GM12878 (cell line): Measurements from ENCODE around the gene PTMA. TPM values are rescaled to one million over a fixed set of nuclear protein-coding genes. Genes with fewer than 3 reads are reported as not detected.

Experiments used
- ATAC-seq: fragments of 200-7000 bp; cut with Tn5 transposase; 3 replicates; pipeline ENCODE4 v1.9.1; 2020; ENCODE audit warnings: mild to moderate bottlenecking, moderate library complexity
- BruUV-seq: library from RNA; stranded (reverse); fragments of 400-500 nt; replicated peaks from 2 replicates; lab custom pipeline; 2021; lab: Mats Ljungman, UMichigan
- CTCF ChIA-PET: fragments of 300-600 bp; sonication (Branson Sonifier 250); formaldehyde crosslinking; extraction: SDS; loops from one replicate; lab custom pipeline; 2021; ENCODE audit warnings: inconsistent platforms; lab: Yijun Ruan, JAX
- POLR2A ChIA-PET: fragments of 350-600 bp; formaldehyde crosslinking; extraction: SDS; loops from one replicate; lab custom pipeline; 2021; ENCODE audit warnings: inconsistent platforms; lab: Charles Lee
- RAD21 ChIA-PET: fragments of 300-600 bp; sonication (Branson Sonifier 250); formaldehyde crosslinking; loops from one replicate; lab custom pipeline; 2023; ENCODE audit warnings: antibody characterized with exemption; ENCODE audit not compliant: unreplicated experiment; lab: Charles Lee
- SMC1A ChIA-PET: fragments of 300-600 bp; sonication (Branson Sonifier 250); formaldehyde crosslinking; loops from one replicate; lab custom pipeline; 2023; ENCODE audit not compliant: unreplicated experiment, uncharacterized antibody; lab: Charles Lee
- DNase-seq: peaks from one replicate; pipeline ENCODE4 v3.0.0-alpha.2; 2011; ENCODE audit warnings: low read depth, low spot score
- FAIRE-seq: peaks from 3 replicates; lab custom pipeline; 2011; peaks lifted over from hg19 to GRCh38; lab: Jason Lieb, UNC
- H2AFZ ChIP-seq: 2 replicates; pipeline ENCODE4 v1.6.0; 2011; ENCODE audit warnings: low read depth, low read length, control low read depth; ENCODE audit not compliant: control insufficient read depth
- H3K27ac ChIP-seq: 2 replicates; pipeline ENCODE4 v1.5.1; 2011; ENCODE audit warnings: control low read depth; ENCODE audit not compliant: control insufficient read depth, insufficient read depth
- H3K27me3 ChIP-seq, 2 experiments: replicated peaks in 1 of 2; 2 replicates each; pipeline versions ENCODE4 v1.6.0 to v1.6.1; 2011; ENCODE audit warnings: low read length in 1 of 2; ENCODE audit not compliant: control insufficient read depth in 2 of 2, insufficient read depth in 2 of 2
- H3K36me3 ChIP-seq, 2 experiments: 2 replicates each; pipeline ENCODE4 v1.5.1; 2011; ENCODE audit warnings: low read length in 1 of 2; ENCODE audit not compliant: control insufficient read depth in 2 of 2, insufficient read depth in 2 of 2
- H3K4me1 ChIP-seq: 2 replicates; pipeline ENCODE4 v1.6.1; 2011; ENCODE audit warnings: mild to moderate bottlenecking, low read length, moderate library complexity, mixed read lengths; ENCODE audit not compliant: control insufficient read depth, insufficient read depth
- H3K4me2 ChIP-seq: 2 replicates; pipeline ENCODE4 v1.6.0; 2011; ENCODE audit warnings: control low read depth; ENCODE audit not compliant: control insufficient read depth, insufficient read depth
- H3K4me3 ChIP-seq: fragments of 200-600 bp; sonication (generic); 2 replicates; pipeline ENCODE4 v1.5.1; 2016
- H3K79me2 ChIP-seq: 2 replicates; pipeline ENCODE4 v1.6.0; 2011; ENCODE audit warnings: low read length; ENCODE audit not compliant: control insufficient read depth, insufficient read depth
- H3K9ac ChIP-seq: 2 replicates; pipeline ENCODE4 v1.8.0; 2011; ENCODE audit warnings: low read length, control low read depth, mixed read lengths; ENCODE audit not compliant: control insufficient read depth, insufficient read depth
- H3K9me3 ChIP-seq: replicated peaks from 3 replicates; pipeline ENCODE4 v1.5.1; 2011; ENCODE audit warnings: mild to moderate bottlenecking, low read length; ENCODE audit not compliant: control insufficient read depth, insufficient read depth
- H4K20me1 ChIP-seq: 2 replicates; pipeline ENCODE4 v1.6.0; 2011; ENCODE audit not compliant: control insufficient read depth, insufficient read depth
- EZH2 ChIP-seq: IDR thresholded peaks from 2 replicates; pipeline ENCODE4 v1.6.1; 2012; ENCODE audit warnings: low read depth, mild to moderate bottlenecking, control low read depth, inconsistent platforms, low read length, borderline replicate concordance; ENCODE audit not compliant: control insufficient read depth
- MTA3 ChIP-seq: IDR thresholded peaks from 2 replicates; pipeline ENCODE4 v1.6.1; 2012; ENCODE audit warnings: low read length, inconsistent platforms, borderline replicate concordance
- RB1 ChIP-seq: fragments of 450-650 bp; formaldehyde crosslinking; IDR thresholded peaks from 2 replicates; pipeline ENCODE4 v1.6.1; 2017; ENCODE audit warnings: mild to moderate bottlenecking, borderline replicate concordance
- SIN3A ChIP-seq: IDR thresholded peaks from 2 replicates; pipeline ENCODE4 v1.6.1; 2012; ENCODE audit warnings: low read depth, low read length, improper control_type of control experiment
- ZNF622 ChIP-seq: fragments of 450-650 bp; IDR thresholded peaks from 2 replicates; pipeline ENCODE4 v1.6.1; 2017; ENCODE audit warnings: mild to moderate bottlenecking, inconsistent platforms
- WGBS: methylation state at CpG from one replicate; pipeline ENCODE4 v1.1.6; 2016; ENCODE audit warnings: low lambda C conversion rate; ENCODE audit not compliant: insufficient replicate concordance, insufficient coverage; ENCODE audit errors: missing lambda C conversion rate; 5-methylcytosine and 5-hydroxymethylcytosine counted together
- in situ Hi-C: fragments of 300-500 bp; cut with MboI; formaldehyde crosslinking; loops from 9 replicates; pipeline ENCODE4 v1.14.3; 2018; ENCODE audit warnings: mixed read lengths
- intact Hi-C: fragments of 100-400 bp; cut with micrococcal nuclease; formaldehyde crosslinking; loops from one replicate; pipeline ENCODE4 v1.14.2; 2022; ENCODE audit not compliant: unreplicated experiment
- polyA plus RNA-seq, 11 experiments: library from polyadenylated mRNA; depleted of rRNA in 4 of 11; unstranded in 6 of 11; stranded (reverse) in 5 of 11; fragments of >200 nt; fragmentation: Nextera tagmentation in 4 of 11; fragmentation: Illumina TruSeq in 1 of 11; extraction: Ambion mirVana in 4 of 11; extraction: Trizol in 1 of 11; gene quantifications; 1 replicate in 1 of 11; 2 replicates in 10 of 11; pipeline versions ENCODE4 v1.2.1 to v1.2.3, GENCODE V29; 2011 to 2016; ENCODE audit warnings: inconsistent platforms in 2 of 11, missing spikeins in 2 of 11, low read depth in 1 of 11
- total RNA-seq, 4 experiments: library from RNA; depleted of rRNA in 3 of 4; stranded (reverse); fragments of >200 nt in 3 of 4; fragmentation: Illumina TruSeq in 1 of 4; extraction: Trizol in 1 of 4; gene quantifications; 2 replicates each; pipeline versions ENCODE4 v1.2.1 to v1.2.3, GENCODE V29; 2013 to 2021
- TF ChIP-seq, protein P1 (sequence below), 3 experiments: IDR thresholded peaks in 2 of 3; conservative IDR thresholded peaks in 1 of 3; 2 replicates each; pipeline ENCODE4 v1.5.1; 2011; ENCODE audit warnings: low read depth in 3 of 3, low read length in 3 of 3, mild to moderate bottlenecking in 3 of 3, control low read depth in 2 of 3, moderate library complexity in 2 of 3, inconsistent platforms in 1 of 3, mixed read lengths in 1 of 3; ENCODE audit not compliant: control insufficient read depth in 2 of 3, insufficient read depth in 1 of 3; ENCODE audit errors: extremely low read depth in 1 of 3
- TF ChIP-seq, protein P2 (sequence below): fragments of 450-650 bp; IDR thresholded peaks from 2 replicates; pipeline ENCODE4 v1.6.1; 2018; ENCODE audit warnings: mild to moderate bottlenecking, low read depth, moderate library complexity; ENCODE audit not compliant: partially characterized antibody
- TF ChIP-seq, protein P3 (sequence below): IDR thresholded peaks from 2 replicates; pipeline ENCODE4 v1.6.1; 2012; ENCODE audit warnings: mild to moderate bottlenecking, low read depth, low read length
- TF ChIP-seq, protein P4 (sequence below): fragments of 150-350 bp; IDR thresholded peaks from 2 replicates; pipeline ENCODE4 v1.6.1; 2014; ENCODE audit warnings: mild to moderate bottlenecking, low read depth, low read length

The PTMA gene
- total and polyA plus RNA-seq, 10 of the 15 experiments (the other 5 are each of a cell fraction or from before 2014, with no cell fraction given), result 1,144 to 5,018 (median 3,464) TPM

DNA sequence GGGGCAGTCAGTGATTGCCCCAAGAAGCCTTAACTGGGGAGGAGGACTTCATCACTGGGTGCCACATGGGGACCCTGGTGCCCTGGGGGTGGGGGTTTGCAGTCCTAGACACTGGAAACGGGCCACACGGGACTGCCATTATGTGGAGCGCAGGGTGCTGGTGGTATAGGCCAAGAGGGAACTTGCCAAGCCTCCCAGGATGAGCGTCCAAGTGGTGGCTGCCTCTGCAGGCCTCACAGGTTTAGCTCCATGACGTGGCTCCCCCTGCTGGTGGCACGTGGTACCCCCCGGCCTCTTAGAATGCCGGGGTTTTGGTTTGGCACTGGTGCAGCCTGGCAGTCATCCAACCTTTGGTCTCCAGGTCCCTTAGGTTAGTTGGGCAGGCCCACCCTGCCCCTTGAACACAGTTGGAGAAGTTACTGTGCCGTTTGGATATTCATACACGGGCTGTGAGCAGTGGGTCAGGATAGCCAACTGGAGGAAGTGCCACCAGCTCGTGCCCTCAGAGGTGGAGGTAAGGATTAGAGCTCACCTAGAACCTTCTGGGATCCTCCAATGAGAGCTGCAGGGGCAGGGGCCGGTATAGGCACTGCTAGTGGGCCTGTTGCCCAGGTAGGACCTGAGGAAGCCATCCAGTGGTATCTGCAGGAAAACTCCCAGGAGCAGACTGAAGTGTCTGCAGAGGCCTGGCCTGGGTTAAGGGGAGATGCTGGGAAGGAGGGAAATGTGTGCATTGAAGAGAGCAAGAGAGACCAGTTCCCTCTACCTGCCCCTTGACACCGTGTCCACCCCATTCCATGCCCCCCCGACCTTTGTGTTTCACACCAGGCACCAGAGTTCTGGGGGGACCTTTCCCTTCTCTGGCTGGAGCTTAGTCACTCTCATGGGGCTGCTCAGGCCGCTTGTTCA, 5.7 kb downstream of the PTMA start:
- H3K4me3 ChIP-seq, result 0 out of 2 replicates have a peak overlapping the region, but pooled peaks have one; percentile 15
- ChIA-PET POLR2A (interaction anchor here (0.6 to 7.3 kb wide), 11 partner anchors 8 to 101 kb away, joined by 3 to 102 read pairs (median 4); partner anchors contain the start of gene COPS7B), SMC1A (interaction anchor here (0.6 to 16.5 kb wide), 19 partner anchors 10 to 214 kb away, joined by 3 to 343 read pairs (median 7); no protein-coding TSS in a partner anchor), CTCF (interaction anchor here (0.5 to 11.8 kb wide), 36 partner anchors 10 to 843 kb away, joined by 3 to 811 read pairs (median 5); partner anchors contain the start of genes COPS7B and NCL), RAD21 (interaction anchor here (0.6 to 11.7 kb wide), 22 partner anchors 9 to 181 kb away, joined by 3 to 463 read pairs (median 6); partner anchors contain the start of gene COPS7B)
- H3K4me2 ChIP-seq, result no peak overlapping the region
- 9% methylated on average over 15 of the region's 15 CpGs for WGBS
- peaks cover 20% of the 10 kb centered on the region for H3K4me1 ChIP-seq
- no TSS peak for BruUV-seq
- intact Hi-C loops, result loop anchor here (1.0 to 2.0 kb wide), 4 partner anchors 27 to 101 kb away; no protein-coding TSS in a partner anchor
- H3K27ac ChIP-seq, result 0 out of 2 replicates have a peak overlapping the region, but pooled peaks have one; percentile 7
- H2AFZ ChIP-seq, result no peak overlapping the region
- peaks cover 8 to 25% of the 10 kb centered on the region in 2 experiments for H3K36me3 ChIP-seq
- H3K9me3 ChIP-seq, result no peaks in the 10 kb centered on the region
- peaks cover 38% of the 10 kb centered on the region for H3K79me2 ChIP-seq
- peaks cover 15% of the 10 kb centered on the region for H4K20me1 ChIP-seq
- ATAC-seq (peak; percentile 58), DNase-seq (peak; percentile 56), FAIRE-seq (peak; percentile 35)
- in situ Hi-C loops, result no loop called here
- no peaks in the 10 kb centered on the region for H3K27me3 ChIP-seq
- no peak overlapping the region for H3K9ac ChIP-seq
- TF ChIP-seq, protein P1, sequence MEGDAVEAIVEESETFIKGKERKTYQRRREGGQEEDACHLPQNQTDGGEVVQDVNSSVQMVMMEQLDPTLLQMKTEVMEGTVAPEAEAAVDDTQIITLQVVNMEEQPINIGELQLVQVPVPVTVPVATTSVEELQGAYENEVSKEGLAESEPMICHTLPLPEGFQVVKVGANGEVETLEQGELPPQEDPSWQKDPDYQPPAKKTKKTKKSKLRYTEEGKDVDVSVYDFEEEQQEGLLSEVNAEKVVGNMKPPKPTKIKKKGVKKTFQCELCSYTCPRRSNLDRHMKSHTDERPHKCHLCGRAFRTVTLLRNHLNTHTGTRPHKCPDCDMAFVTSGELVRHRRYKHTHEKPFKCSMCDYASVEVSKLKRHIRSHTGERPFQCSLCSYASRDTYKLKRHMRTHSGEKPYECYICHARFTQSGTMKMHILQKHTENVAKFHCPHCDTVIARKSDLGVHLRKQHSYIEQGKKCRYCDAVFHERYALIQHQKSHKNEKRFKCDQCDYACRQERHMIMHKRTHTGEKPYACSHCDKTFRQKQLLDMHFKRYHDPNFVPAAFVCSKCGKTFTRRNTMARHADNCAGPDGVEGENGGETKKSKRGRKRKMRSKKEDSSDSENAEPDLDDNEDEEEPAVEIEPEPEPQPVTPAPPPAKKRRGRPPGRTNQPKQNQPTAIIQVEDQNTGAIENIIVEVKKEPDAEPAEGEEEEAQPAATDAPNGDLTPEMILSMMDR (IDR thresholded peaks at IDR 0.05 in 2 of 3, conservative IDR thresholded peaks at IDR 0.05 in 1 of 3; ENCODE audit: control insufficient read depth in 2 of 3, extremely low read depth in 1 of 3, insufficient read depth in 1 of 3, low read depth in 3 of 3, low read length in 3 of 3), result peak; percentile 92 to 95 (median 95)
- no peak for TF ChIP-seq ZNF622
- TF ChIP-seq, protein P2, sequence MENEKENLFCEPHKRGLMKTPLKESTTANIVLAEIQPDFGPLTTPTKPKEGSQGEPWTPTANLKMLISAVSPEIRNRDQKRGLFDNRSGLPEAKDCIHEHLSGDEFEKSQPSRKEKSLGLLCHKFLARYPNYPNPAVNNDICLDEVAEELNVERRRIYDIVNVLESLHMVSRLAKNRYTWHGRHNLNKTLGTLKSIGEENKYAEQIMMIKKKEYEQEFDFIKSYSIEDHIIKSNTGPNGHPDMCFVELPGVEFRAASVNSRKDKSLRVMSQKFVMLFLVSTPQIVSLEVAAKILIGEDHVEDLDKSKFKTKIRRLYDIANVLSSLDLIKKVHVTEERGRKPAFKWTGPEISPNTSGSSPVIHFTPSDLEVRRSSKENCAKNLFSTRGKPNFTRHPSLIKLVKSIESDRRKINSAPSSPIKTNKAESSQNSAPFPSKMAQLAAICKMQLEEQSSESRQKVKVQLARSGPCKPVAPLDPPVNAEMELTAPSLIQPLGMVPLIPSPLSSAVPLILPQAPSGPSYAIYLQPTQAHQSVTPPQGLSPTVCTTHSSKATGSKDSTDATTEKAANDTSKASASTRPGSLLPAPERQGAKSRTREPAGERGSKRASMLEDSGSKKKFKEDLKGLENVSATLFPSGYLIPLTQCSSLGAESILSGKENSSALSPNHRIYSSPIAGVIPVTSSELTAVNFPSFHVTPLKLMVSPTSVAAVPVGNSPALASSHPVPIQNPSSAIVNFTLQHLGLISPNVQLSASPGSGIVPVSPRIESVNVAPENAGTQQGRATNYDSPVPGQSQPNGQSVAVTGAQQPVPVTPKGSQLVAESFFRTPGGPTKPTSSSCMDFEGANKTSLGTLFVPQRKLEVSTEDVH, result peak; percentile 62
- TF ChIP-seq, protein P3, sequence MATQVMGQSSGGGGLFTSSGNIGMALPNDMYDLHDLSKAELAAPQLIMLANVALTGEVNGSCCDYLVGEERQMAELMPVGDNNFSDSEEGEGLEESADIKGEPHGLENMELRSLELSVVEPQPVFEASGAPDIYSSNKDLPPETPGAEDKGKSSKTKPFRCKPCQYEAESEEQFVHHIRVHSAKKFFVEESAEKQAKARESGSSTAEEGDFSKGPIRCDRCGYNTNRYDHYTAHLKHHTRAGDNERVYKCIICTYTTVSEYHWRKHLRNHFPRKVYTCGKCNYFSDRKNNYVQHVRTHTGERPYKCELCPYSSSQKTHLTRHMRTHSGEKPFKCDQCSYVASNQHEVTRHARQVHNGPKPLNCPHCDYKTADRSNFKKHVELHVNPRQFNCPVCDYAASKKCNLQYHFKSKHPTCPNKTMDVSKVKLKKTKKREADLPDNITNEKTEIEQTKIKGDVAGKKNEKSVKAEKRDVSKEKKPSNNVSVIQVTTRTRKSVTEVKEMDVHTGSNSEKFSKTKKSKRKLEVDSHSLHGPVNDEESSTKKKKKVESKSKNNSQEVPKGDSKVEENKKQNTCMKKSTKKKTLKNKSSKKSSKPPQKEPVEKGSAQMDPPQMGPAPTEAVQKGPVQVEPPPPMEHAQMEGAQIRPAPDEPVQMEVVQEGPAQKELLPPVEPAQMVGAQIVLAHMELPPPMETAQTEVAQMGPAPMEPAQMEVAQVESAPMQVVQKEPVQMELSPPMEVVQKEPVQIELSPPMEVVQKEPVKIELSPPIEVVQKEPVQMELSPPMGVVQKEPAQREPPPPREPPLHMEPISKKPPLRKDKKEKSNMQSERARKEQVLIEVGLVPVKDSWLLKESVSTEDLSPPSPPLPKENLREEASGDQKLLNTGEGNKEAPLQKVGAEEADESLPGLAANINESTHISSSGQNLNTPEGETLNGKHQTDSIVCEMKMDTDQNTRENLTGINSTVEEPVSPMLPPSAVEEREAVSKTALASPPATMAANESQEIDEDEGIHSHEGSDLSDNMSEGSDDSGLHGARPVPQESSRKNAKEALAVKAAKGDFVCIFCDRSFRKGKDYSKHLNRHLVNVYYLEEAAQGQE, result no peak
- TF ChIP-seq, protein P4, sequence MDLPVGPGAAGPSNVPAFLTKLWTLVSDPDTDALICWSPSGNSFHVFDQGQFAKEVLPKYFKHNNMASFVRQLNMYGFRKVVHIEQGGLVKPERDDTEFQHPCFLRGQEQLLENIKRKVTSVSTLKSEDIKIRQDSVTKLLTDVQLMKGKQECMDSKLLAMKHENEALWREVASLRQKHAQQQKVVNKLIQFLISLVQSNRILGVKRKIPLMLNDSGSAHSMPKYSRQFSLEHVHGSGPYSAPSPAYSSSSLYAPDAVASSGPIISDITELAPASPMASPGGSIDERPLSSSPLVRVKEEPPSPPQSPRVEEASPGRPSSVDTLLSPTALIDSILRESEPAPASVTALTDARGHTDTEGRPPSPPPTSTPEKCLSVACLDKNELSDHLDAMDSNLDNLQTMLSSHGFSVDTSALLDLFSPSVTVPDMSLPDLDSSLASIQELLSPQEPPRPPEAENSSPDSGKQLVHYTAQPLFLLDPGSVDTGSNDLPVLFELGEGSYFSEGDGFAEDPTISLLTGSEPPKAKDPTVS, result peak; percentile 32; the same call in 1 of the 2 replicates
- no peak for TF ChIP-seq SIN3A
- no peak for TF ChIP-seq RB1
- TF ChIP-seq EZH2, result no peak
- no peak for TF ChIP-seq MTA3
